Stimulated activated CD4-positive, alpha-beta T cell treated with anti-CD3 and anti-CD28 coated beads, Interleukin-12 subunit alpha, Interleukin-12 subunit beta, amount 100 ng/mL, for 48 hours (primary cell): Measurements from ENCODE around the gene FOS.
"Not testable (repeated sequence)": the region's sequence is repeated elsewhere in the genome, so short reads cannot be mapped to it uniquely, and the experiment has no call there.

Experiments used
- DNase-seq, 3 donors: peaks; one replicate each; pipeline ENCODE4 v3.0.0-alpha.2; 2020; ENCODE audit warnings: low read depth in 2 of 3, low spot score in 1 of 3

Gene FOS

DNA sequence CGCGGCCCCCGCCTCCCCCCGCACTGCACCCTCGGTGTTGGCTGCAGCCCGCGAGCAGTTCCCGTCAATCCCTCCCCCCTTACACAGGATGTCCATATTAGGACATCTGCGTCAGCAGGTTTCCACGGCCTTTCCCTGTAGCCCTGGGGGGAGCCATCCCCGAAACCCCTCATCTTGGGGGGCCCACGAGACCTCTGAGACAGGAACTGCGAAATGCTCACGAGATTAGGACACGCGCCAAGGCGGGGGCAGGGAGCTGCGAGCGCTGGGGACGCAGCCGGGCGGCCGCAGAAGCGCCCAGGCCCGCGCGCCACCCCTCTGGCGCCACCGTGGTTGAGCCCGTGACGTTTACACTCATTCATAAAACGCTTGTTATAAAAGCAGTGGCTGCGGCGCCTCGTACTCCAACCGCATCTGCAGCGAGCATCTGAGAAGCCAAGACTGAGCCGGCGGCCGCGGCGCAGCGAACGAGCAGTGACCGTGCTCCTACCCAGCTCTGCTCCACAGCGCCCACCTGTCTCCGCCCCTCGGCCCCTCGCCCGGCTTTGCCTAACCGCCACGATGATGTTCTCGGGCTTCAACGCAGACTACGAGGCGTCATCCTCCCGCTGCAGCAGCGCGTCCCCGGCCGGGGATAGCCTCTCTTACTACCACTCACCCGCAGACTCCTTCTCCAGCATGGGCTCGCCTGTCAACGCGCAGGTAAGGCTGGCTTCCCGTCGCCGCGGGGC is at the start of gene FOS:
TSS of gene FOS (plus strand) at position 407 of the 731 bp plus-strand sequence. CDS start at position 562, 155 bp downstream.
- DNase-seq, result peak; percentile 74 to 84 (median 78)

DNA sequence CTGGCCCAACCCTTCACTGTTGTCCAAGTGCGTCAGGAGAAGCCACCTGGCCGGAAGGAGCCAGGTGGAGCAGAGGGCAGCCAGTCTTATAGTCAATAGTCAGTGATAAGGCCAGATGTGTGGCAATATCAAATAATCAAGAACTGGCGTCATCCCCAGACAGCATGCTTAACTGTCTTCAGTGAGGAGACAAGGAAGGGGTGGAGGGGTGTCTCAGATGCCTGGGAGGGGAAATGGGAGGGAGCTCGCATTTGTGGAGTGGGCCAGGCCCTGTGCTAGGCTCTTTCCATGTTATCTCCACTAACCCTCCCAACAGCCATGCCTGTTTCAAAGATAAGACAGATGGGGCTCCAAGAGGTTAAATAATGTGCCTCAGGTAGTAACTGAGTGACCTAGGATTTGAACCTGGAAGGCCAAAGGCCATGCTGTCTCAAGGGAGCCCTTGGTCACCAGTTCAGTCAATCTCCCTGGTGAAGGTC is 48.9 kb upstream of the FOS start:
- DNase-seq, result no peak

- DNase-seq, result peak; percentile 17 to 35 (median 19)
These were observed 48.4 kb upstream of the FOS start for GRCh38 chr14:75230140-75230792.

DNA sequence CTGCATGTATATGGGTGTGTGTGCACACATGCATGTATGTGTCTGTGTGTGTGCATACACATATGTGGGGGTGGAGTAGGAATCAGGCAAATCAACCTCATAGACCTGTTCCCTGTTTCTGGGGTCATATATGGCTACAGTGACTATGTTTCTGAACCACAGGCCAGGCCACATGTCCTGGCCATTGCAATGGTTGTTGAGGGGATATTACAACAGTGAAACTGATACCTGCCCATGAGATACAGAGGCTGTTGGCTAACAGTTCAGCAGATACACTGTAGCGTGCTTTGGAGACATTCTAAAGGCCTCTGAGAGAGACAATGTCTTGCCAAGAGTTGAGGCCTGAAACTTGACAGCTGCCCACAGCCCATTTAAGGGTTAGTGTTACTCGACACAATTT is 47.3 kb upstream of the FOS start:
- DNase-seq, result no peak

DNA sequence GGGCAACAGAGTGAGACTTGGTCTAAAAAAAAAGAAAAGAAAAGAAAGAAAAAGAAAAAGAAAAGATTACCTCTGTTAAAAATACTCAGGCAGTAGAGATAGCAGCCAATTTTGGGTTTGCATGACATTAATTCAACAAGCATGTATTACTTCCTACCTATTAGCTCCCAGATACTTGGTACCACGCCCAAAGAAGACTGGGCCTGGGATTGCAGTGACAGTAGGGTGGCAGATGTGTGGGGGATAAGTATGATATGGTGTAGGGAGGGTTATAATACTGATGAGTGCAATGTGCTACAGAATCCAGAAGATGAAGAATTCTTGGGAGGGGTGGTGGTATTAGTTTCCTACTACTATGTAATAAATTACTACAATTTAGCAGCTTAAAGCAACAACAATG is 46.4 kb upstream of the FOS start:
- DNase-seq, result no peak

DNA sequence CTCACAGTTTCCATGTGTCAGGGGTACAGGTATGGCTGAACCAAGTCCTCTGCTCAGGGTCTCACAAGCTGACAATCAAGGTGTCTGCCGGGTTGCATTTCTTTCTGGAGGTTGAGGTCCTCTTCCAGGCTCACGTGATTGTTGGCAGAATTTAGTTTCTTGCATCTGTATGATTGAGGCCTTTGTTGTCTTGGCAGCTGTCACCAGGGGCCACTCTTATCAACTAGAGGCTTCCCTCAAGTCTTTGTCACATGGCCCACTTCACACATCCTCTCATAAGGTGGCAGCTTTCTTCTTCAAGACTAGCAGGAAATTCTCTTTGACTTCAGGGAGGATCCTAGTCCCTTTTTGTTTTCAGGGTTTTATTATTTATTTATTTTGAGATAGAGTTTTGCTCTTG is 46.0 kb upstream of the FOS start:
- DNase-seq, result no peak

DNA sequence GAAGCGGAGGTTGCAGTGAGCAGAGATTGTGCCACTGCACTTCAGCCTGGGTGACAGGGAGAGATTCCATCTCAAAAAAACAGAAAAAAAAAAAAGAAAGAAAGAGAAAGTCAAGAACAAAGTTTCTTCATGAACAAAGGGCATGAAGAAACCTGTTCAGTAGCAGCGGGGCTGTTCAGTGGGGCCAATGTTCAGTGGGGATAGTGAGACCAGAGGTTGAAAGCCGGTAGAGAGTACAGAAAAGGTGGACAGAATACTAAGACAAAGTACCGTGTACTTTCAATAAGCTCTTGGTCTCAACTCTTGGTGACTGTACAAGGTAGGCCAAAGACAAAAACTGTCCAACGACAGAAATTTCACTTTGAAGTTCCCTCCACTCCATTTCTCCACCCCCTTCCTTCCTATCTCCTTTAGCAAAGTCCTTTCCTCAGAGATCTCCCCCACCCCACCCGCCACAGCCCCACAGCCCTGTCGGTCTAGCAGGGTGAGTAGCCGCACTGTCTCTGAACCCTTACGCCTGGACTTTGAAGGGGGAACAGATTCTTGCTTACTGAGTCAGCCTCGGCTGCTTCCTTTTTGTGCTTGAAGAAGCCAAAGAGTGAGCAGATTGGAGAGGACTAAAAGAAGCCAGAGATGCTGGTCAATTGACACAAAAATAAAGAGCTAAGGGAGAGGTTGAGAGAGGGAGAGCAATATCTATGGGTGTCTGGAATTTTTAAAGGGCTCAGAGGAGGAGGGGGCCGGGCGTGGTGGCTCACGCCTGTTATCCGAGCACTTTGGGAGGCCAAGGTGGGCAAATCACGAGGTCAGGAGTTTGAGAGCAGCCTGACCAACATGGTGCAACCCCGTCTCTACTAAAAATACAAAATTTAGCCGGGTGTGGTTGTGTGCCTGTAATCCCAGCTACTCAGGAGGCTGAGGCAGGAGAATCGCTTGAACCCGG is 44.2 kb upstream of the FOS start:
- no peak for DNase-seq

DNA sequence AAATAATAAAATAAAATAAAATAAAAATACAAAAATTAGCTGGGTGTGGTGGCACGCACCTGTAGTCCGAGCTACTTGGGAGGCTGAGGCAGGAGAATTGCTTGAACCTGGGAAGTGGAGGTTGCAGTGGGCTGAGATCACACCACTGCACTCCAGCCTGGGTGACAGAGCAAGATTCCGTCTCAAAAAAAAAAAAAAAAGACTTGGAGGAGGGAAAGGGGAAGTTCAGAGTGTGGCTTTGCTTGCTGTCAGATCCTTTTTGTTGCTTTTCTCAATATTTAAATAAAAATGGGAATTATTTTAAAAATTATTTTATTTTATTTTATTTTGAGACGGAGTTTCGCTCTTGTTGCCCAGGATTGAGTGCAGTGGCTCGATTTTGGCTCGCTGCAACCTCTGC is 43.4 kb upstream of the FOS start:
- not testable (repeated sequence) for DNase-seq

GRCh38 chr14:75236467-75236866 is 42.2 kb upstream of the FOS start:
- DNase-seq, result no peak

DNA sequence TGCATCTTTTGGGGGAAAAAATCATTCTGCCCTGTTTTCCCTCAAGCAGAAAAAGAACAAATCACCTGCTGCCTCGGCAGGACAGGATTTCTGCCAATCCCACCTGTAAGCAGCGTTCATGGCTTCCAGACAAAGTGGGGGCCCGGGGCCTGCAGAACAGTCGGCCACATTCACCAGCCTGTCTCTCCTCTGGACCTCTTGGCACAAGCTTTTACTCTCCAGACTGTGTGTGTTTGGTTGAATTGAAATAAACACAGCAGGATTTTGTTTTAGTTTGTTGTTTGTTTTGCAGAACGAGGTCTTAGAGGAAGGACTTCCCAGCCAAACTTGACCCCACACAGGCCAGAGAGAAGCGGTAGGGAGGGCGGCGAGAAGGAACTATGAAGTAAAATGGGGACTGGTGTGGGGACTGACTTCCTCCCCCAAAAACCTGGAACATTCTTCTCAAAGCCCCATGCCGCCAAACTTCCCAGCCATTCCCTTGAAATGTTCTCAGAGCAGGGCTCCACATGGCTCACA is 41.7 kb upstream of the FOS start:
- DNase-seq, result no peak

DNA sequence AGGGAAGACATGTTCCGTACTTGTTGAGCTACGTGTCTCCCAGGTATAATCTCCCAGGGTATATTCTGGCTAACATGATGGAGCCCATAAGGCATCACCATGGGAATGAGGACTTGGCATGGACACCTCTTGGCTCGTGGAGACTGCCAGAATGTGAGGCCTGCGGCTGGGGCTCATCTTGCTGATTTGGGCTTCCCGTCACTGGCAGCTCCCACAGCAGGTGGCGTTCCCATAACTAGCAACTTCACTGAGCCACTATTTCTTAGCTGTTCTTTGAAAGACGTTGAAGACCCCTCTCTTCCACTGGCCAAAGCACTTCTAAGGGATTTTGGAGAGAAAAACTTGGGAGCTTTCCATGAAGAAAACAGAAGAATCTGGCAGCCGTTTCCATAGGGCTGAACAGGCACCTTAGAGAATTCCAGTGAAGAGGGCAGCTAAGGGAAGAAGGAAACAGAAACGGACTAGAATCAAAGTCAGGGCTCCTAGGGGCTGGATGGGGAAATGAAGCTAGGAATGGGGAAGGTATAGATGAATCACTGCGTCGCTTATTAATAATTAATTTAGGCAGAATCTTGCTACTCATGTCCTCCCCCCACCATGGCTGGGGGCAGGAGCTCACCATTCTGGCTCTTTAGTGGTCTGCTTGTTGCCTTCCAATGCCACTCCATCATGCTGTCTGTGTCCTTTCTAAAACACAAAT is 39.7 kb upstream of the FOS start:
- DNase-seq, result no peak

- no peak for DNase-seq
These were observed 37.8 kb upstream of the FOS start for GRCh38 chr14:75240781-75241180.

DNA sequence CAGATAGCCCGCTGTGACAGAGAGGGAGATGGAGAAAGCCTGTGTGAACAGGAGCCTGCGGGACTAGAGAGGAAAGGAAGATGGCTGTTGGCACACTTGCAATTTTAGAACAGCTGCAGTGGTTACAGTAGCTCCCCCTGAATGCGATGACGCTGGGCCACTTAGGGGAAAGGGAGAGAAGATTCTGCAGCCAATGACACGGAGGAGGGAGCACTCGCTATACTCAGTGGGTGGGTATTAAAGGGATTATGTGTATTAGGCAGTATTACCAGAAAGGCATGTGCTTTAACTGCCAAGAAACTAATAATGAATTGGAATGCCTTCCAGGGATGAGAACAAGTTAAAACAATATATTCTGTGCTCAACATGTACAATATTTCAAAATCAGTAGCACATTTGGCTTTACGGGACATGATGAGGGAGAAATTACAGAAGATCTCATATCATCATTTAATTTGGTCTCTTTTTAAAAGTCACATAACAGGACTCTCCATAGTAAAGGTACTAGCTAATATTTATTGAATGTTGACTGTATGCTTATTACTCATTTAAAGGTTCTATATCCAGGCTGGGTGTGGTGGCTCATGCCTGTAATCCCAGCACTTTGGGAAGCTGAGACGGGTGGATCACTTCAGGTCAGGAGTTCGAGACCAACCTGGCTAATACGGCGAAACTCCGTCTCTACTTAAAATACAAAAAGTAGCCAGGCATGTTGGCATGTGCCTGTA is 35.9 kb upstream of the FOS start:
- DNase-seq, result no peak

DNA sequence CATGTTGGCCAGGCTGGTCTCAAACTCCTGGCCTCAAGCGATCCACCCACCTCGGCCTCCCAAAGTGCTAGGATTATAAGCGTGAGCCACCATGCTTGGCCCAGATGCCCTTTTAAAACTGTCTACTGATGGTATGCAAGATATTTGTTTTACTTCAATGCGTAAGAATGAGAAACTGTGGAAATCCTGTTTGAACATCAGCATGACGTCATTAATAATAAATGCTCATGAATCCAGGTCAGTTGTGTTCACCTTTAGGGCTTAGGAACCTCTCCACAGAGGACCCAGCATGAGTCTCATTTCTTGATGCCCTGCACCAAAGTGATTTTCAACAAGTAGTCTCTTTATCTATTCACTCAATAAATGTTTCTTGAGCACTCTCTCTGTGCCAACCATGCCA is 34.5 kb upstream of the FOS start:
- no peak for DNase-seq

DNA sequence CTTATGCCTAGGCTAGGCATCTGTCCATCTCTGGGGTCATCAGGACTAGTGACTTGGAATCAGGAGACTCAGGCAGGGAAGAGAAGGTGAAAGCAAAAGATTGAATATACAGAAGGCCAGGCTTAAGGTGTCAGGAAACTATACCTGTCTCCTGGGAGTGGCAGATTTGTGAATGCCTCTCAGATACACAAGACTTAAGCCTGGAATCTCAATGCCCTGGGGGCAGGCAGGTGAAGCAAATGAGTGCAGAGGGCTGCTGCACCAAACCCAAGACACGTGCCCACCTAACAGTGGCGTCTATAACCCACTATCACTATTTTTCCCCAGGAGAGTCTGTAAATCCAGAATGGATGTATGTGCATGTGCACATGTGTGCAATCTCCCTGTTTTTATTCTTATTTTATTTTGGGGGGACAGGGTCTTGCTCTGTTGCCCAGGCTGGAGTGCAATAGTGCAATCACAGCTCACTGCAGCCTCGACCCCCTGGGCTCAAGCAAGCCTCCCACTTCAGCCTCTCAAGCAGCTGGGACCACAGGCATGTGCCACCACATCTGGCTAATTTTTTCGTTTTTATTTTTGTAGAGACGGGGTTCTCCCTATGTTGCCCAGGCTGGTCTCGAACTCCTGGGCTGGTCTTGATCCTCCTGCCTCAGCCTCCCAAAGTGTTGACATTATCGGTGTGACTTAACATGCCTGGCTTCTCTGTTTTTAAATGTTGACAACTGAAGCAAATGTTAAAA is 31.9 kb upstream of the FOS start:
- DNase-seq, result no peak

- peak; percentile 65 to 68 (median 67) for DNase-seq
These were observed 31.2 kb upstream of the FOS start for GRCh38 chr14:75247286-75247922.

- no peak for DNase-seq
These were observed 30.7 kb upstream of the FOS start for GRCh38 chr14:75247939-75248338.

- DNase-seq, result peak; percentile 66 to 81 (median 73)
These were observed 29.2 kb upstream of the FOS start for GRCh38 chr14:75249251-75249957.
